GM15510 (cell line): ENCODE data around the gene ELOVL5.

Experiments used
- POLR2A ChIP-seq: IDR thresholded peaks from 3 replicates; pipeline ENCODE4 v1.6.1; 2011; ENCODE audit warnings: borderline replicate concordance; ENCODE audit not compliant: insufficient read length; ENCODE audit errors: extremely low read depth

ELOVL5 gene

GRCh38 chr6:53235508-53235907, 113.2 kb downstream of the ELOVL5 start:
- no peak for TF ChIP-seq POLR2A

GRCh38 chr6:53233309-53233708, 115.4 kb downstream of the ELOVL5 start:
- TF ChIP-seq POLR2A = no peak

- no peak for TF ChIP-seq POLR2A
Measured at GRCh38 chr6:53230775-53231467, 117.8 kb downstream of the ELOVL5 start.

GRCh38 chr6:53227847-53228246, 120.9 kb downstream of the ELOVL5 start:
- TF ChIP-seq POLR2A = no peak

- no peak for TF ChIP-seq POLR2A
Measured at GRCh38 chr6:53220605-53221004, 128.1 kb downstream of the ELOVL5 start.
